ENCODE results near the gene PDP2.

DNA sequence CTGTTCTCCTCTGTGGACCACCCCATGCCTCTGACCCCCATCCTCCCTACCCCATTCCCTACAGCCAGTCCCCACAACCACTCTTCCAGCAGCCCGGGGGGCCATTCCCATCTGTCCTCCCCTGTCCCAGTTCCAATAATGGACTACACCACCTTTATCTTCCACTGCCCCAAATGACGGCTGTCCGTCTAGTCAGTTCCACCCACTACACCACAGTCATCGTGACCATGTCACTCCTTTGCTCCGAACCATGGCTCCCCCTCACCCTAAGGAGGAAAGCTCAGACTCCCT lies 15.3 kb downstream of the PDP2 start:
- no peak for TF ChIP-seq POLR2A (IDR thresholded peaks at IDR 0.05; ENCODE audit: low read length)
- no peak for TF ChIP-seq GATA1 (IDR thresholded peaks at IDR 0.05; ENCODE audit: low read depth, low read length)
